Esophagus muscularis mucosa (tissue), 4 donors: ENCODE measurements around the gene LMAN2. TPM values are rescaled to one million over a fixed set of nuclear protein-coding genes. Genes with fewer than 3 reads are reported as not detected.

Experiments
- DNase-seq: peaks from one replicate; pipeline ENCODE4 v3.0.0-alpha.2; 2017; ENCODE audit errors: extremely low spot score
- H3K27ac ChIP-seq, 4 donors: fragments of 200-600 bp; sonication (generic); replicated peaks in 1 of 4; 1 replicate in 3 of 4; 2 replicates in 1 of 4; pipeline ENCODE4 v1.5.1; 2016 to 2019; ENCODE audit warnings: mild to moderate bottlenecking in 1 of 4
- H3K27me3 ChIP-seq, 4 donors: fragments of 200-600 bp; sonication (generic); one replicate each; pipeline versions ENCODE4 v1.5.1 to v1.6.0; 2016 to 2019
- H3K36me3 ChIP-seq, 4 donors: fragments of 200-600 bp; sonication (generic); one replicate each; pipeline ENCODE4 v1.5.1; 2016 to 2019
- H3K4me1 ChIP-seq, 4 donors: fragments of 200-600 bp; sonication (generic); one replicate each; pipeline ENCODE4 v1.5.1; 2016 to 2019
- H3K4me3 ChIP-seq, 4 donors: fragments of 200-600 bp; sonication (generic); 1 replicate in 2 of 4; 2 replicates in 2 of 4; pipeline ENCODE4 v1.5.1; 2016 to 2019; ENCODE audit warnings: mild to moderate bottlenecking in 4 of 4, moderate library complexity in 1 of 4
- H3K9me3 ChIP-seq, 4 donors: fragments of 200-600 bp; sonication (generic); 1 replicate in 3 of 4; 2 replicates in 1 of 4; pipeline ENCODE4 v1.5.1; 2016 to 2019
- EP300 ChIP-seq: sonication (generic); formaldehyde crosslinking; IDR thresholded peaks from one replicate; pipeline ENCODE4 v1.6.1; 2017; ENCODE audit warnings: antibody characterized with exemption
- POLR2A ChIP-seq: fragments of 450-650 bp; IDR thresholded peaks from one replicate; pipeline ENCODE4 v1.6.1; 2017; ENCODE audit warnings: antibody characterized with exemption, moderate library complexity, mild to moderate bottlenecking, low read depth
- POLR2AphosphoS5 ChIP-seq, 2 donors: sonication (generic); formaldehyde crosslinking; IDR thresholded peaks; one replicate each; pipeline ENCODE4 v1.6.1; 2017; ENCODE audit warnings: antibody characterized with exemption in 2 of 2
- WGBS: methylation state at CpG from one replicate; pipeline ENCODE4 v1.1.5; 2018; 5-methylcytosine and 5-hydroxymethylcytosine counted together
- intact Hi-C: fragments of 100-400 bp; cut with DNase I; formaldehyde crosslinking; loops from one replicate; pipeline ENCODE4 v1.15.1; 2023
- total RNA-seq, 4 donors: library from RNA; depleted of rRNA; stranded (reverse); fragments of >200 nt; gene quantifications; one replicate each; pipeline versions ENCODE4 v1.1.0 to v1.2.1, GENCODE V29; 2016
- TF ChIP-seq, protein P1 (sequence below), 3 experiments: fragments of 200-600 bp in 2 of 3; fragments of 450-650 bp in 1 of 3; sonication (generic) in 2 of 3; IDR thresholded peaks; one replicate each; pipeline ENCODE4 v1.5.1; 2017 to 2019; ENCODE audit warnings: antibody characterized with exemption in 3 of 3, mild to moderate bottlenecking in 2 of 3, moderate library complexity in 1 of 3

Gene LMAN2
- total RNA-seq, 4 donors from 2014 or later, result 95.1 to 168 (median 128) TPM

GRCh38 chr5:177373806-177374205 is 22.3 kb upstream of the LMAN2 start:
- no peak for TF ChIP-seq EP300
- TF ChIP-seq POLR2A, result no peak
- TF ChIP-seq, protein P1, sequence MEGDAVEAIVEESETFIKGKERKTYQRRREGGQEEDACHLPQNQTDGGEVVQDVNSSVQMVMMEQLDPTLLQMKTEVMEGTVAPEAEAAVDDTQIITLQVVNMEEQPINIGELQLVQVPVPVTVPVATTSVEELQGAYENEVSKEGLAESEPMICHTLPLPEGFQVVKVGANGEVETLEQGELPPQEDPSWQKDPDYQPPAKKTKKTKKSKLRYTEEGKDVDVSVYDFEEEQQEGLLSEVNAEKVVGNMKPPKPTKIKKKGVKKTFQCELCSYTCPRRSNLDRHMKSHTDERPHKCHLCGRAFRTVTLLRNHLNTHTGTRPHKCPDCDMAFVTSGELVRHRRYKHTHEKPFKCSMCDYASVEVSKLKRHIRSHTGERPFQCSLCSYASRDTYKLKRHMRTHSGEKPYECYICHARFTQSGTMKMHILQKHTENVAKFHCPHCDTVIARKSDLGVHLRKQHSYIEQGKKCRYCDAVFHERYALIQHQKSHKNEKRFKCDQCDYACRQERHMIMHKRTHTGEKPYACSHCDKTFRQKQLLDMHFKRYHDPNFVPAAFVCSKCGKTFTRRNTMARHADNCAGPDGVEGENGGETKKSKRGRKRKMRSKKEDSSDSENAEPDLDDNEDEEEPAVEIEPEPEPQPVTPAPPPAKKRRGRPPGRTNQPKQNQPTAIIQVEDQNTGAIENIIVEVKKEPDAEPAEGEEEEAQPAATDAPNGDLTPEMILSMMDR (IDR thresholded peaks at IDR 0.05), result no peak
- no peak for TF ChIP-seq POLR2AphosphoS5 (IDR thresholded peaks at IDR 0.05)
- intact Hi-C loops, result no loop called here

GRCh38 chr5:177372910-177373309 is 21.4 kb upstream of the LMAN2 start:
- no peaks in the 10 kb centered on the region for H3K27me3 ChIP-seq
- H3K9me3 ChIP-seq, result no peaks in the 10 kb centered on the region
- H3K36me3 ChIP-seq, result peaks cover 0 to 6% (median 0%) of the 10 kb centered on the region in 4 donors
- no peak for DNase-seq
- 86% methylated on average over 6 of the region's 6 CpGs for WGBS
- no peak overlapping the region for H3K4me3 ChIP-seq
- TF ChIP-seq, protein P1 (IDR thresholded peaks at IDR 0.05), result no peak
- TF ChIP-seq POLR2A (no peak), EP300 (no peak), POLR2AphosphoS5 (IDR thresholded peaks at IDR 0.05) (no peak)
- H3K4me1 ChIP-seq, result peaks cover 8 to 31% (median 25%) of the 10 kb centered on the region in 4 donors
- intact Hi-C loops, result no loop called here
- H3K27ac ChIP-seq, result no peak overlapping the region

More at GRCh38 chr5:177373806-177374205, 22.3 kb upstream of the LMAN2 start:
- Histone ChIP-seq H3K4me3 (no peak overlapping the region), H3K4me1 (peaks cover 7 to 26% (median 22%) of the 10 kb centered on the region in 4 donors), H3K27ac (no peak overlapping the region), H3K9me3 (no peaks in the 10 kb centered on the region), H3K36me3 (peaks cover 0 to 6% (median 0%) of the 10 kb centered on the region in 4 donors), H3K27me3 (no peaks in the 10 kb centered on the region)
- WGBS, result 65% methylated on average over 6 of the region's 6 CpGs
- DNase-seq, result no peak

DNA sequence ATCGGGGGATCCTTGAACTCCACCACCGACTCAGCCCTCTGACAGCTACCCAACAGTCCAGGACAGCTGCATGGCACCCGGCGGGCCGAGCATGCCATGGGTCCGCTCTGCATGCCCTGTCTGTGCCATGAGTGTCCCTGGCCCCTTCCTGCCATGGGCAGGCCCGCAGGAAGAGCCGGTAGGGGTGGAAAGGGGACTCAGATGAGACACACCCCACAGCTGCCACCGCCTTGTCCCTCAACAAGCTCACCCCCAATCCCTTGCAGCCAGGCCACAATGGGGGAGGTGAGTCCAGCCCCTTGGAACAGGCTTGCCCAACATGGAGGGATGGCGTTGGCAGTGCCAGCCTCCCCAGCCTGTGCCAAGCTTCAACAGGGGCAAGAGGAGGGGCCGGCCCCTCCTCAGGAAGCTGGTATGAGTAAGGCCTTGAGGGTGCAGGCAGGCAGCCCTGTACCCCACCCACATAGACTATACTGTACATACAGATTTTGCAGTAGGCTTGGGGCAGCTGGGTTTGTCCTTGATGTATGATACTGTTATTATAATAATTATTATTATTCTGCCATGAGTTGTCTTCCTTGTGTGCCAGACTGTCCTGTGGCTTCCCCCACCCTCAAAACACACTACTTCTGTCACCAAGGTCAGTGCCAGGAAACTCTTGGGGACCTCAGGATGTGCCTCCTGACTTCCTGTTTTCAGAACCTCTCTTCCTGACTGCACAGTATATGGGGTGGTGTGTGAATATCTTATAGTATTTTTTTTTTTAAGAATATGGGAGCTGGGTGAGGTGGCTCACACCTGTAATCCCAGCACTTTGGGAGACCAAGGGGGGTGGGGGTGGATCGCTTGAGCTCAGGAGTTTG is 20.8 kb upstream of the LMAN2 start:
- Histone ChIP-seq H3K27me3 (no peaks in the 10 kb centered on the region), H3K4me1 (peaks cover 14 to 37% (median 32%) of the 10 kb centered on the region in 4 donors), H3K4me3 (no peak overlapping the region), H3K36me3 (peaks cover 0 to 6% (median 0%) of the 10 kb centered on the region in 4 donors), H3K27ac (no peak overlapping the region), H3K9me3 (no peaks in the 10 kb centered on the region)
- DNase-seq, result no peak
- intact Hi-C loops, result no loop called here
- TF ChIP-seq POLR2AphosphoS5 (IDR thresholded peaks at IDR 0.05) (no peak), POLR2A (no peak), EP300 (no peak)
- WGBS, result 81% methylated on average over 3 of the region's 12 CpGs

DNA sequence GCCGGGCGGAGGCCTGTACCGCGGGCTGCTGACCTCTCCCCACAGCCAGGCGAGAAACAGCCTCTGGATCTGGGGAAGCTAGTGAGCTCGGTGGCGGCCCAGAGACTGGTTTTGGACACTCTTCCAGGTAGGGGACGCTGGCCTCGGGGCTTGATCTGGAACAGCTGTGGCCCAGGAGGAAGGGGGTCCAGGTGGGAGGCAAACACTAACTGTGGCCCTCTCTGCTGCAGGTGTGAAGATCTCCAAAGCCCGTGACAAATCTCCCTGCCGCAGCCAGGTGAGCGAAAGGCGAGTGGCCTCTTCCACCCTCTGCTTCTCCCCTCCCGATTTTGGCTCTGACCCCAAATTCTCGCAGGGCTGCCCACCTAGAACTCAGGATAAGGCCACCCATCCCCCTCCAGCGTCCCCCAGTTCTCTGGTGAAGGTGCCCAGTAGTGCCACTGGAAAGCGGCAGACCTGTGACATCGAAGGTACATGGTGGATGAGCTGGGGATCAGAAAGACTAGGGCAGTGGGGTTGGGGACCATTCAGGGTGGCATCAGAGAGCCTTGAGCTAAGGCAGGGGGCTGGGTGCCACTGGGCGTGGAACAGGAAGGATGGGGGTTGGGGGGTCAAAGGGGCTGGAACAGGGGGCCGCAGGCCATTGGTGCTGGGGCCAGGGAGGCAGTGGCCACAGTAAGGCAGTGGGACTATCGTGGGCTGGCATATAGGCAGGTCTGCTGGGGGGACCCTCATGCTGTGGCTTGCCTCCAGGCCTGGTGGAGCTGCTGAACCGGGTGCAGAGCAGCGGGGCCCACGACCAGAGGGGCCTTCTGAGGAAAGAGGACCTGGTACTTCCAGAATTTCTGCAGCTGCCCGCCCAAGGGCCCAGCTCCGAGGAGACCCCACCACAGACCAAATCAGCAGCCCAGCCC is 19.9 kb upstream of the LMAN2 start:
- TF ChIP-seq POLR2AphosphoS5 (IDR thresholded peaks at IDR 0.05) (no peak), POLR2A (no peak), EP300 (no peak)
- TF ChIP-seq, protein P1 (IDR thresholded peaks at IDR 0.05), result no peak
- H3K4me3 ChIP-seq, result peak overlapping the region; percentile 39 to 58 (median 53)
- no peaks in the 10 kb centered on the region for H3K27me3 ChIP-seq
- no peak for DNase-seq
- peaks cover 20 to 45% (median 39%) of the 10 kb centered on the region in 4 donors for H3K4me1 ChIP-seq
- intact Hi-C loops, result no loop called here
- H3K9me3 ChIP-seq, result no peaks in the 10 kb centered on the region
- peak overlapping the region; percentile 55 to 70 (median 61) for H3K27ac ChIP-seq
- 67% methylated on average over 19 of the region's 26 CpGs for WGBS
- H3K36me3 ChIP-seq, result peaks cover 0 to 6% (median 0%) of the 10 kb centered on the region in 4 donors
